HG02884 (cell line): Measurements from ENCODE around the gene RAX2.
A peak's percentile ranks its signal among the peaks of the same experiment; 100 is the strongest.
"Not testable (repeated sequence)": the region's sequence is repeated elsewhere in the genome, so short reads cannot be mapped to it uniquely, and the experiment has no call there.

ENCODE experiments used
- ATAC-seq: cut with Tn5 transposase; IDR thresholded peaks from one replicate; pipeline ENCODE4 v1.9.1; 2021; ENCODE audit warnings: mild to moderate bottlenecking, moderate library complexity; ENCODE audit not compliant: unreplicated experiment

Gene RAX2

DNA sequence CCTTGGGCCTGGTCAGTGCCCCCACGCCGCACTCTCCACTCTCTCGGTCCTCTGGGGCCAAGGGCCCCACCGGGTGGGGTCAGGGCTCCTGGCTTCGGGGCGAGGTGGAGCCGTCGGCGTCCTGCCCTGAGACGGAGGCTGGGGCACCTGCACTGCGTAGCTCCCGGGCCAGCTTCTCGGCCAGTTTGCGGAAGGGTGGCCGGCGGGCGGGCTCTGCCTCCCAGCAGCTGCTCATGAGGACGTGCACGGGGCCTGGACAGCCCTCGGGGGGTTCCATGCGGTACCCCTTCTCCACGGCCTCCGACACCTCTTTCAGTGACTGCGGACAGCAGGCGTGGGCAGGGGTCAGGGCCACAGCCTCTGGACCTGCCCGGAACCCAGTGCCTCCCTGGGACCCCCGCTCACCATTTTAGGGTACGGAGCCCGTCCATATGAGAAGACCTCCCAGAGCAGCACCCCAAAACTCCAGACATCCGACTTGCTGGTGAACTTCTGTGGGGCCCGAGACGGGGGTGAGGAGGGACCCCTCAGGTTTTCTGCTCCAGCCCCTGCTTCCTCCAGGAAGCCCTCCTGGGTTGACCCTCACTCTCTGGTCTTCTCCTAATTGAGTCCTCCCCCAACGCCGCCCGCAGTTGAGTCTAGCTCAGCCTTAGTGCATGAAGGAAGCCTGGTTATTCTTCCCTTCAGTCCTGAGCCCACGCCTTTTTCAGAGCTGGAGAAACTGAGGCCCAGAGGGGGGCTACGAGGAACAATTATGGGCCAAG is 6.3 kb upstream of the RAX2 start:
- no peak for ATAC-seq

DNA sequence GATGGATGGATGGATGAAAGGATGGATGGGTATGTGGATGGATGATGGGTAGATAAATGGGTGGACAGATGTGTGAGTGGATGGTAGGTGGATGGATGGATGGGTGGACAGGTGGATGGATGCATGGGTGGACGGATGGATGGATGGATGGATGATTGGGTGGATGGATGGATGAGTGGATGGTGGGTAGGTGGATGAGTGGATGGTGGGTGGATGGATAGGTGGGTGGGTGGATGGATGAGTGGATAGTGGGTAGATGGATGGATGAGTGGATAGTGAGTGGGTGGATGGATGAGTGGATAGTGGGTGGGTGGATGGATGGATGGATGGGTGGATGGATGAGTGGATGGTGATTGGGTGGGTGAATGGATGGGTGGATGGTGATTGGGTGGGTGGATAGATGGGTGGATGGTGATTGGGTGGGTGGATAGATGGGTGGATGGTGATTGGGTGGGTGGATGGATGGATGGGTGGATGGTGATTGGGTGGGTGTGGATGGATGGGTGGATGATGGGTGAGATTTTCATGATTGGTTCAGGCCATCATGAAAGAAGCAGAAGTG is 4.5 kb upstream of the RAX2 start:
- ATAC-seq, result no peak

DNA sequence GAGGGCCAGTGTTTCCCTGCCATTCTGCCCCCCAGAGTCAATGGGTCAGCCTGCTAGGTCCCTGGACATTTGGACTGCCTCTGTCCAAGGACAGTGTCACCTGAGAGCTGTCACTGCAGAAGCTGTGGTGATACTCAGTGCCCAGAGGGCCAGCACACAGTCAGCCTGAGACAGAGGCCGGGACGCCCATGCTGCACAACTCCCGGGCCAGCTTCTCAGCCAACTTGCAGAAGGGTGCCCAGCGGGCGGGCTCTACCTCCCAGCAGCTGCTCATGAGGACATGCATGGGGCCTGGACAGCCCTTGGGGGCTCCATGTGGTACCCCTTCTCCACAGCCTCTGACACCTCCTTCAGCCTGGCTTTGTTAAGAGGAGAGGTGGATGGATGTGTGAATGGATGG is 3.8 kb upstream of the RAX2 start:
- no peak for ATAC-seq

DNA sequence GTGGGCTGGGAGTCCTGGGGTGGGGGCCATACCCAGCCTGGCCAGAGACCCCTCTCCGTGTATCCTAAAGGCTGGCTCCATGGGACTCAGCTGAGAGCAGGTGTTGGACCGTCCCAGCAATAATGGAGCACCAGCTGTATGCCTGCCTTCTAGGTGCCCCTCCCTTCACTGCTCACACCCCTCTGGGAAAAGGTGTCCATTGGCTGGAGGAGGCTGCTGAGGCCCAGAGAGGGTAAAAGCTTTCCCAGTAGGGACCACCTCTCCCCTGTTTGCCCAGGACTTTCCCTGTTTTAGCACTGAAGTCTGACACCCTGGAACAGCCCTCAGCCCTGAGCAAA is 3.3 kb upstream of the RAX2 start:
- ATAC-seq, result no peak

DNA sequence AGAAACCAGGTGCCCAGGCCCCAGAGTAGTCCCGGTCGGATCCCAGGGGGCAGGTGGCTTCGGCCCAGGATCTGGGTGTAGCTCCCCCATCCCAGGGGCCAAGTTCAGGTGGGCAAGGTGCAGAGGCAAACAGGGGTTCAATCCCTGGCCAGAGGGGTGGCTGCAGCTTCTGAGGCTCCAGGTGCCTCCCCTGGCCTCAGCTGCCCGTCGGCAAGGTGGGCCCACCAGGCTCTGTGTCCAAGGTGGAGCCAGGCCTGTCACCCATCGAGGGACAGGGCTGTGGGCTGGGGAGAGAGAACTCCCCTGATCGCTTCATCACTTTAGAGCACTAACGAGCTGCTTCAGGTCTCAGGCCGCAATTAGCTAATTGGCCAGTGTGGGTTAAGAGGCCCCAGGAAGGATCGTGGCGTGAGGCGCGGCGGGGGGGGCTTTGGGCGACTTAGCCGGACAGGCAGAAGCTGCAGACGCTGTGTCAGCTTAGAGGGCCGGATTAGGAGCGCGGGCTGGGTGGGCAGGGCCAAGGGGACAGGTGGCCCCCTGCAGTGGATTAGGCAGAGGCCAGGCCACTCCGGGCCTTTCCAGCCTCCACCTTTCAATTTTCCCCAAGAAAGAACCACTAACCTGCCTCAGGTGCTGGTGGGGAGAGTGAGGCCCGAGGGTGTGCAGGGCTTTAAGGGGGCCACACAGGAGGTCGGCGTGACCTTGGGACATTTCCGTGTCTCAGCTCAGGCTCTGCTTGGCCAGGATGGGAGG is 2.8 kb upstream of the RAX2 start:
- ATAC-seq, result no peak

DNA sequence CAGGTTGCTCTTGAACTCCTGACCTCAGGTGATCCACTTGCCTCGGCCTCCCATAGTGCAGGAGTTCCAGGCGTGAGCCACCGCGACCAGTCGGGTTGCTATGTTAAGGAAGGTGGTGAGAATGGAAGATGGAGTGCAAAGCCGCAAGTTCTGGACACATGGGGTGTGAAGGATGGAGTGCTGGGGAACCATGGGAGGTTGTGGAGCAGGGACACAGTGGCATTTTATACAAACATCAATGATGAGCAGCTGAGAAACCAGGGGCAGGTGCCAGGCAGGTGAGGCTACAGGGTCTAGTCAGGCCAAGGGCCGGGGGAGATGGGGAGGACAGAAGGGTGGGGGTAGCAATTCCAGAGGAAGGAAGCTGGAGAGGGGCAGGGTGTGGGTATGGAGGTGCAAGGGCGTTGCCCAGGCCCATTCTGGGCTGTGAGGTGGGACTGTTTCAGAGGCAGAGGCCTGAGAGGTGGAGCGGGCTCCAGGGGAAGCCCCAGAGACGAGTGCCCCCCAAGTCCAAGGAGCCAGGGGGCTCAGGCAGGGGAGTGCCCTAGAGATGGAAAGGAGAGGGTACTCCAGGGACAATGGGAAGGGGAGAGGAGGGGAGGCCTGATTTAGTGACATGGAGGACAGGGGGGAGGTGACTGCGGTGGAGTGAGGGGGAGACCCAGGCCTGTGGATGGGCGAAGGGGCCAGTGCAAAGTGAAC is 1.9 kb upstream of the RAX2 start:
- ATAC-seq, result no peak

DNA sequence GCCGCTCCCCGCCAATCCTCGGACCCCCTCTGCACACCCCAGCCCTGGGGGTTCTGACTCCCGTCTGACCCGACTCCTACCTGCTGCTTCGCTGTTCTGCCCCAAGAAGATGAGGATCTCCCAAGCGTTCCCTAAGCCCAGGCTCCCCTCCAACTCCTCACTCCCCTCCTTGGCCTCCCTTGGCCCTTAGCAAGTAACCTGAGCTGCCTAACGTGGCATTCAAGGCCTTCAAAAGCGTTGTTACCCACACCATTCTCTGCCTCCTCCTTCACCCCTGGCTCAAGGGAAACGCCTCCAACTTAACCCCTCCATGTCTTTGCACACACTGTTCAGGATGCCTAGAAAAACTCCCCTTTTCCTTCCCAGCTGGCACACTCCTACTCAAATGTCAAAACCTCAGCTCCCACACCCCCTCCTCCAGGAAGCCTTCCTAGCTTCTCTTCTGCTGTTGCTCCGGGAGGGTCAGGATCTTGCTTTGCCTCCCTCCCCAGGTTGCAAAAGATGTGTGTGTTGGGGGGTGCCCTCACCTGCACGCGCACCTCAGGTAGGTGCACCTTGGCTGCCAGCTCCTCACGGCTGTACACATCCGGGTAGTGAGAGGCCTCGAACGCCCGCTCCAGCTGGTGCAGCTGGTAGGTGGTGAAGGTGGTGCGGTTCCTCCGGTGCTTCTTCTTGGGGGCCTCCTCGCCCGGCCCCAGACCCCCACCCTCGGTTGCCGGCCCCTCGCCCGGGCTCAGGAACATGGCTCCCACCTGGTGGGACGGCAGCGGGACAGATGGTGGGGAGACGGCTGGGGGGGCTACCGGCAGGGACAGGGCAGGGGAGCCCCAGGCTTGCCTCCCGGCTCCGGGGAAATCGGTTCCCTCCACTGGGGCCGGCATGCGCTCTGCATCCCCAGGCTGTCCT is 775 bp downstream of the RAX2 start:
- no peak for ATAC-seq

DNA sequence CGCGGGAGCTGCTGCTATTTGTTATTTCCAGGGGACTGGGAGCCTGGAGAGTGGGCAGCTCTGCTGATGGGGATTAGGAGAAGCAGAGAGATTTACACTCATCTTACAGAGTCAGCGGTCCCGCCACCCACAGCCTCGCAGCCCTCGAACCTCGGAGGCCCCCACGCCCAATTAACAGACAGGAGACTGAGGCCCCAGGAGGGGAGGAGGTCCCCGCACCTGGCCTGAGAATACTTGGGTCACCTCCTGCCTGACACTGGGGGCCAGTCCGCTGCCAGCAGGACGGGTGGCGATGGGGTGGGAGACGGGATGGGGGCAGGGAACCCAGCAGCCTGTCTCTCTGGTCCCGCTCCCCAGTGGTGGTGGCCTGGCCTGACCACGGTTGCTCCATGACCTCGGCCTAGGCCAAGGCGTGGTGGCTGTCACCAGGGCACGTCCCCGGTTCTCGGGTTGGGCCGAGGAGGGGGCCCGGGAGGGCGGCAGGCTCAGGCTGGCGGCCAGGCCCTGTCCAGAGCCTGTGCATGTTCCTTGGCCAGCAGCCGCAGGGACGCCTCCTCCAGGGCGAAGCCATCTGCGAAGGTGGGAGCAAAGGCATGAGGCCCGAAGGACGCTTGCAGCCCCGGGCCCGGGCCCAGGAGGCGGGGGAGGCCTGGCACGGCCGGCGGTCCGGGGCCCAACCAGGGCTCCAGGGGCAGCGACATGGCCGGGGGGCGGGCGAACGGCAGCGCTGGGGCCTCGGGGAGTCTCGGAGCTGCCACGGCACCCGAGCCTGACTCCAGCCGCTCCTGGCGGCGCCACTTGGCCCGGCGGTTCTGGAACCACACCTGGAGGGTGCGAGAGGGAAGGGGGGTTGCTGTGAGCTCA is 1.7 kb downstream of the RAX2 start:
- ATAC-seq, result no peak

DNA sequence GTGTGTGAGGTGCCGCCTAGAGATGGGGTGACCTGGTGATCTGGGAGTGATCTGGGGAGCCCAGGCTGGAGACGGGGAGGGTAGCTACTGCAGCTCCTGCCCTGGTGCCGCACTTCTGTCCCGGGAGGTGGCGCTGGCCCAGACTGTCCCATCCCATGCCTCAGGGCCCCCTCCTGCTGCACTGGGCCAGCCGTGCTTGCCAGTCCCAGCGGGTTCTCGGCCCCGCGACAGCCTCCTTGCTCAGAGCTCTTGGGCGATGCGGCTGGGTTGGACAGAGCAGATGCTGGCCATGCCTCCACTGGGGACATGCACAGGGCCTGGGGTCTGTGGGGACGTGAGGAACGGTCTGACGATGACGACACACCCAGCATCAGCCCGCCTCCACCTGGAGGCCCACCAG is 2.5 kb downstream of the RAX2 start:
- no peak for ATAC-seq

DNA sequence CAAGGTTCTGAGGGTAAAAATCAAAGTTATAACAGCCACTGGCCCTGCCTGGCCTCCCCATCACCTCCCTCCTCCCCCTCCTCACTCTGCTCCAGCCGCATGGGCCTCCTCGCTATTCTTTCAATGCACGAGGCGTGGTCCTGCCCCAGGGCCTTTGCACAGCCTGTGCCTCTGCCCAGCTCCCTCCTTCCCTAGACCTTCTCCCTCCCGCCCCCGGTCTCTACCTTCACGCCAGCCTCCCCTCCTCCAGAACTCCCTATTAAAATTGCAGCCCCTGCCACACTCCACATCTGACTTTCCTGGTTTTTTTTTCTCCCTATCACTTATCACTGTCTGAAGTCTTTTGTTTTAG is 3.3 kb downstream of the RAX2 start:
- ATAC-seq, result no peak

DNA sequence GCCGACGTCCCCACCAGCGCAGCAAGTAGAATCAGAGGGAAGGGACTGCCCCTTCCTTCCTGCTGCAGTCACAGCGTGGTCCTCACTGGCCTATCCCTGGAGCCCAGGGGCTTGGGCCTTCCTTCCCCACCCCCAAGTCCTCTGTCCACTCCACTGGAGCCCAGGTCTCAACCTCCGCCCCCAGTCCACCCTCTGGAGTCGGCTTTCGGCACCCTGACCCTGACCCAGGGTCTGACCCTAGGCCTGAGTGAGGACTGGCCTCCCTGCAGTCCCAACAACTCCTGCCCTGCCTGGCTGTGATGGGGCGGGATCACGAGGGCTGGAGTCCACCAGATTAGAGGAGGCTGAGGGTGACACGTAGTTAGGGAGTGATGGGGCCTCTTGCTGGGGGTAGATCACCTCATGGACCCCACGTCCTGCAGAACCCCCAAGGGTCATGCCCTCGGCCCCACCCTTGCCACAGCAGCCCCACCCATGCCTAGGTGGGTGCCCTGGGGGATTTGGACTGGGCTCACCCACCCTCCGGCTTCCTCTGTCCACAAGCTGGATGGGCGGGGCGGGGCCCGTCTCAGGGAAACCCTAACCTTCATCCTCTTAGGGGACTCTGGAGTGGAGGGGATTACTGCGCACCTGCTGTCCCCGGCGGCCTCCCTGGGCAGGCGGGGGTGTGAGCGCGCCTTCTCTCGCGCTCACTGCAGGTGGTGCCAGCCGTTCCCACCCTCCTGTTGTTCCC is 3.8 kb downstream of the RAX2 start:
- no peak for ATAC-seq

DNA sequence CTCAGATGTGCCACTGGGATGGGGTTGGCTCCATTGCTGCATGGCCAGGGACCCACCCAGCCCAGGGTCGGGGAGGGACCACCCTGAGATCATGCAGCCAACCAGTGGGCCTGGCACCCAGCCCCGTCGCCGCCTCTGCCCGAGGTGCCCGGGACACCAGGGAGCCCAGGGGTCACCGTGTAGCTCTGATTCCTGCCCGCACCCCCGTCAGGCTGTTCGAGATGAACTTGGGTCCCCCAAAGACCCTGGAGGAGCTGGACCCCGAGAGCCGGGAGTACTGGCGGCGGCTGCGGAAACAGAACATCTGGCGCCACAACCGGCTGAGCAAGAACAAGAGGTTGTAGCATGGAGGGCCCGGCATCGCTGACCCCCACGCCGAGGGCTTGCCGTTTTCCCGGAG is 5.0 kb downstream of the RAX2 start:
- no peak for ATAC-seq

DNA sequence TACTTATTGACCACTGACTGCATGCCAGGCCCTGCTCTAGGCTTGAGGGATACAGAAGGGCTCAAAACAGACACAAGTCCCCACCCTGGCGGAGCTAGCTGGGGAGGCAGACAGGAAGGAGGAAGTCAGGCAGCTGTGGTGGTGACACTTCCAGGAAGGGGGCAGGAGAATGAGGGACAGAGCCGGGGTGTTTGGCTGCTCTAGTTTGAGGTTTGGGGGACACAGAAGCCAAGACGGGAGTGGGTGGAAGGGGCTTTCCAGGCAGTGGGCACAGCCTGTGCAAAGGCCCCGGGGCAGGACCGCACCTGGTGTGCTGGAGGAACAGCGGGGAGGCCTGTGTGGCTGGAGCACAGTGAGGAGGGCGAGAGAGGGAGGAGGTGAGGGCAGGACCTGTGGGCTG is 5.5 kb downstream of the RAX2 start:
- ATAC-seq, result no peak

DNA sequence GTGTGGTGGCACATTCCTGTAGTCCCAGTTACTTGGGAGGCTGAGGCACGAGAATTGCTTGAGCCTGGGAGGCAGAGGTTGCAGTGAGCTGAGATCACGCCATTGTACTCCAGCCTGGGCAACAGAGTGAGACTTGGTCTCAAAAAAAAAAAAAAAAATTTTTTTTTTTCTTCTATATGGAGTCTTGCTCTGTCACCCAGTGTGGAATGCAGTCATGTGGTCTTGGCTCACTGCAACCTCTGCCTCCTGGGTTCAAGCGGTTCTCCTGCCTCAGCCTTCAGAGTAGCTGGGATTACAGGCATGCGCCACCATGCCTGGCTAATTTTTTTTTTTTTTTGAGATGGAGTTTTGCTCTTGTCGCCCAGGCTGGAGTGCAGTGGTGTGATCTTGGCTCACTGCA is 6.3 kb downstream of the RAX2 start:
- ATAC-seq, result not testable (repeated sequence)

DNA sequence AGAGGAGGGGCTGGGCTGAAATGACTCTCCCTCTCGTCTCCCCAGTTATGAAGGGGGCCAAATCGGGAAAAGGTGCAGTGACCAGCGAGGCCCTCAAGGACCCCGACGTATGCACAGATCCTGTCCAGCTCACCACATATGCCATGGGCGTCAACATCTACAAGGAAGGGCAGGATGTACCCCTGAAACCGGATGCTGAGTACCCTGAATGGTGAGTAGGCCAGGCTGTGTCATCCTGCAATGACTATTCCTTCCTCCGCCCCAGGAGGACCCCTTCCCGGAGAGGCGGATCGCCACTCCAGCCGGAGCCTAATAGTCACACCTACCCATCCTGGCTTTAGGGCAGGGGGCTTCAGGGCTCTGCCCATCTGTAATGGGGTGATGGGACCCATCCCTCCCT is 6.9 kb downstream of the RAX2 start:
- no peak for ATAC-seq

DNA sequence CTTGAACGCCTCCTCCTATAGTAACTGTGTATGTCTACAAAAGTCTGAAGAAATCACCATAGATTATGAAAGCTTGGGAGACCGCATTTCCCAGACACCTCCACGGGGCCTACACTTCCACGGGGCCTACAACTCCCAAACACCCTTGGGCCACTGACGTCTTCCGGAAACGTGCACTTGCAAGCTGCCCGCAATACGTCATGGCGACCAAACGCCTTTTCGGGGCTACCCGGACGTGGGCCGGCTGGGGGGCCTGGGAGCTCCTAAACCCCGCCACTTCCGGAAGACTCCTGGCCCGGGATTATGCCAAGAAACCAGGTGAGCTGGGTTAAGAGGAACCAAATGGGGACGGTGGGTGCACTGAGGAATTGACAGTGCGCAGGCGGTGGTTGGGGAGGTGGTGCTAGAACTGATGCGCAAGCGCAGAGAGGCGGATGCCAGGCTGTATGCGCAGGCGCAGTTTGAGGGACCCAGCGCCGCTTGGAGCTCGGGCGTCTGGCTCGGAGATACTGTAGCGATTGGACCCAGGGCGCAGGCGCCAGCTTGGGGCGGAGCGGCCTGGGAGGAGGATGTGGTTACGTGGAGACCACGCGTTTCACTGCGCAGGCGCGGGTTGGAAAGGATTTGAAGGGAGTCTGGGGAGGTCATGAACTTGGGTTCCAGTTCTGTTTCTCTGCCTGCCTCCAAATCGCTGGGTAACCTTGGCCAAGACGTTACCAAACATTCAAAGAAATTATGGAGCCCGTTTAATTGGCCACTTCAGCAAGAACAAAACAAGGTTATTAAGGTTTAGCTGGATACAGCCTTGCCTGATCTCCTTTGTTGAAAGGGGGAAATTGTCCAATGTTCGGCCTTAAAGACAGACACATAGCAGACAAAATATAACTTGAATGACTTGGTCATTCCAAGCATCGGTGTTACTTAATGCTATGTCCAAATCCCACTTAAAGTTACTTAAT is 9.2 kb downstream of the RAX2 start, which contains the start of gene MRPL54:
Gene MRPL54, plus strand, starts transcription at position 182 of the 959 bp plus-strand sequence. Its CDS starts 19 bp downstream, at position 201.
- peak; percentile 71 for ATAC-seq

DNA sequence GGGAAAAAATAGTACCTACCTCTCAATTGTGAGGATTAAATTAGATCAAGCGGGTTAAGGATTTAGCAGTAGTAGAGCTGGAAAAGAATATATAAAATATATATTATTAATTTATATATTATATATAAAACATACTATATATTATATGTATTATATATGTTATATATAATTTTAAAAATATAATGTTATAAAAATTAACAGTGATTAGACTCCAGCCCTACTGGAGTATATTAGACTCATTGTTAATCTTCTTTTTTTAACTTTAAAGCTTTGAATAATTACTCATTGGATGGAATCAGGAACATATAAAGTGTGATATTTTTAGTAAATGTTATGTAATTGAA is 9.9 kb downstream of the RAX2 start:
- no peak for ATAC-seq
